ENCODE data around the gene TCEA2. TPM values are rescaled to one million over a fixed set of nuclear protein-coding genes. Genes with fewer than 3 reads are reported as not detected.
A peak's percentile ranks its signal among the peaks of the same experiment; 100 is the strongest.

The TCEA2 gene
- total and polyA plus RNA-seq, 2 of the 13 experiments (the other 11 are each of a cell fraction or from before 2014, with no cell fraction given) = 28.1 to 33.7 TPM

DNA sequence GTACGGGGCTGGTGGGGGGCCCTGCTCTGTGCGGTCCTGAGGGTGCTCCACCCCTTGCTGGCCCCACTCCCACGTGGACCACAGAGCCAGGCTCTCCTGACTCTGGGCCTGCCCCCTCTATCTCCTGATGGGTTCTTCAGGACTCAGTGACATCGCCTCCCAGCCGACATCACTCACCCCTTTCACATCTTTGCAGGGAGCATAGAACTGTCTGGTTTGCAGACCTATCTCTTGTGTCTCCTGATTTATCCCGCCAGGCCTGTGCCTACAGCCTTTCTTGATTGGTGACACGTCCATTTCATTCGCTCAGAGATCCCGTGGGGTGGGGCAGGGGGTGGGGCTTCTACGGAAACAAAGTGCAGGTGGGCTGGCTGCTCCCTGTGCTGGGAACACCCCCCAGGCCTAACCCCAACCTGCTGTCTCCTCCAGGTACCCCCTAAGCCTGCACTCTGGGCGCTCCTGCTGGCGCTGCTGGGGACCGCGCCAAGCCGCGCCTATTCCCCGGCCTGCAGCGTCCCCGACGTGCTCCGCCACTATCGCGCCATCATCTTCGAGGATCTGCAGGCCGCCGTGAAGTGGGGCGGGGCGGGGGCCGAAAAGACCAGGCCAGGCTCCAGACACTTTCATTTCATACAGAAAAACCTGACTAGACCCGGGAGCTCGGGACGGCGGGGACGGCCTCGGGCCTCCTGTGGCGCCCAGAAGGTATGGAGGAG lies 25.3 kb upstream of the TCEA2 start (continued):
- TF ChIP-seq MYNN (CRISPR knock-in tag; IDR thresholded peaks at IDR 0.05; ENCODE audit: low read depth) = no peak
- TF ChIP-seq, protein P1, sequence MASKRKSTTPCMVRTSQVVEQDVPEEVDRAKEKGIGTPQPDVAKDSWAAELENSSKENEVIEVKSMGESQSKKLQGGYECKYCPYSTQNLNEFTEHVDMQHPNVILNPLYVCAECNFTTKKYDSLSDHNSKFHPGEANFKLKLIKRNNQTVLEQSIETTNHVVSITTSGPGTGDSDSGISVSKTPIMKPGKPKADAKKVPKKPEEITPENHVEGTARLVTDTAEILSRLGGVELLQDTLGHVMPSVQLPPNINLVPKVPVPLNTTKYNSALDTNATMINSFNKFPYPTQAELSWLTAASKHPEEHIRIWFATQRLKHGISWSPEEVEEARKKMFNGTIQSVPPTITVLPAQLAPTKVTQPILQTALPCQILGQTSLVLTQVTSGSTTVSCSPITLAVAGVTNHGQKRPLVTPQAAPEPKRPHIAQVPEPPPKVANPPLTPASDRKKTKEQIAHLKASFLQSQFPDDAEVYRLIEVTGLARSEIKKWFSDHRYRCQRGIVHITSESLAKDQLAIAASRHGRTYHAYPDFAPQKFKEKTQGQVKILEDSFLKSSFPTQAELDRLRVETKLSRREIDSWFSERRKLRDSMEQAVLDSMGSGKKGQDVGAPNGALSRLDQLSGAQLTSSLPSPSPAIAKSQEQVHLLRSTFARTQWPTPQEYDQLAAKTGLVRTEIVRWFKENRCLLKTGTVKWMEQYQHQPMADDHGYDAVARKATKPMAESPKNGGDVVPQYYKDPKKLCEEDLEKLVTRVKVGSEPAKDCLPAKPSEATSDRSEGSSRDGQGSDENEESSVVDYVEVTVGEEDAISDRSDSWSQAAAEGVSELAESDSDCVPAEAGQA (IDR thresholded peaks at IDR 0.05; ENCODE audit: low read depth) = peak; percentile 22; the same call in 1 of the 2 replicates
- TF ChIP-seq, protein P1 (CRISPR knock-in tag; IDR thresholded peaks at IDR 0.05; ENCODE audit: borderline replicate concordance) = no peak
- TF ChIP-seq PCBP1 (IDR thresholded peaks at IDR 0.05; ENCODE audit: borderline replicate concordance, low read depth, low read length) = 0 out of 2 replicates have a peak, but pooled peaks have one; percentile 88
- TF ChIP-seq, protein P2, sequence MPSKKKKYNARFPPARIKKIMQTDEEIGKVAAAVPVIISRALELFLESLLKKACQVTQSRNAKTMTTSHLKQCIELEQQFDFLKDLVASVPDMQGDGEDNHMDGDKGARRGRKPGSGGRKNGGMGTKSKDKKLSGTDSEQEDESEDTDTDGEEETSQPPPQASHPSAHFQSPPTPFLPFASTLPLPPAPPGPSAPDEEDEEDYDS (CRISPR knock-in tag; IDR thresholded peaks at IDR 0.05) = peak; percentile 55
- 0 out of 2 replicates have a peak, but pooled peaks have one; percentile 3 for TF ChIP-seq ARID2 (CRISPR knock-in tag; IDR thresholded peaks at IDR 0.05; ENCODE audit: borderline replicate concordance)
- peak in 1 of 2 experiments; percentile 57; a peak in 2 of 4 replicates for TF ChIP-seq POLR2A (IDR thresholded peaks at IDR 0.05; ENCODE audit: insufficient read depth in 1 of 2, low read depth in 2 of 2, low read length in 2 of 2)
